ENCODE results near the gene RAD54L.

The RAD54L gene

GRCh38 chr1:46248122-46248920 lies 758 bp downstream of the RAD54L start:
- no peak for DNase-seq (ENCODE audit: low read depth)
- no peak for TF ChIP-seq CTCF (IDR thresholded peaks at IDR 0.05; ENCODE audit: control insufficient read depth, insufficient read depth, low read depth, low read length, missing control alignments)
- H3K4me3 ChIP-seq (ENCODE audit: control insufficient read depth, low read depth, low read length), result peak overlapping the region; percentile 78

GRCh38 chr1:46254668-46255067 lies 7.1 kb downstream of the RAD54L start:
- DNase-seq (ENCODE audit: low read depth), result no peak
- H3K4me3 ChIP-seq (ENCODE audit: control insufficient read depth, low read depth, low read length), result no peak overlapping the region
- no peak for TF ChIP-seq CTCF (IDR thresholded peaks at IDR 0.05; ENCODE audit: control insufficient read depth, insufficient read depth, low read depth, low read length, missing control alignments)

DNA sequence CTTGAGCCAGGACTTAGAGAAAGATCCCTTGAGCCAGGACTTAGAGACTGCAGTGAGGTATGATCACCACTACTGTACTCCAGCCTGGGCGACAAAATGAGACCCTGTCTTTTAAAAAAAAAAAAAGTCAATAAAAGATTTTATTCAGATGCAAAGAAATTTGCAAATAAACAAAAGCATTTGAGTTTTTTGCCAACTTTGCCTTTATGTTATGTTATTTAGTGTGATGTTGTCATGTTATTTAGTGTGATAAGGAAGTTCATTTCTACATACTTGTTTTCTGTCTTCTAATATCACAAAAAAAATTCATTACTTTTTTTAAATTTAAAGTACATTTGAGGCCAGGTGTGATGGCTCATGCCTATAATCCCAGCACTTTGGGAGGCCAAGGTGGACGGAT lies 9.0 kb downstream of the RAD54L start:
- H3K4me3 ChIP-seq (ENCODE audit: control insufficient read depth, low read depth, low read length), result no peak overlapping the region
- TF ChIP-seq CTCF (IDR thresholded peaks at IDR 0.05; ENCODE audit: control insufficient read depth, insufficient read depth, low read depth, low read length, missing control alignments), result no peak
- no peak for DNase-seq (ENCODE audit: low read depth)

- no peak overlapping the region for H3K4me3 ChIP-seq (ENCODE audit: control insufficient read depth, low read depth, low read length)
- no peak for DNase-seq (ENCODE audit: low read depth)
- TF ChIP-seq CTCF (IDR thresholded peaks at IDR 0.05; ENCODE audit: control insufficient read depth, insufficient read depth, low read depth, low read length, missing control alignments), result no peak
These were observed 14.9 kb downstream of the RAD54L start for GRCh38 chr1:46262508-46262907.

GRCh38 chr1:46263146-46263545 lies 15.6 kb downstream of the RAD54L start:
- TF ChIP-seq CTCF (IDR thresholded peaks at IDR 0.05; ENCODE audit: control insufficient read depth, insufficient read depth, low read depth, low read length, missing control alignments), result no peak
- no peak for DNase-seq (ENCODE audit: low read depth)
- no peak overlapping the region for H3K4me3 ChIP-seq (ENCODE audit: control insufficient read depth, low read depth, low read length)

GRCh38 chr1:46268578-46268977 lies 21.0 kb downstream of the RAD54L start:
- no peak for DNase-seq (ENCODE audit: low read depth)
- no peak overlapping the region for H3K4me3 ChIP-seq (ENCODE audit: control insufficient read depth, low read depth, low read length)
- TF ChIP-seq CTCF (IDR thresholded peaks at IDR 0.05; ENCODE audit: control insufficient read depth, insufficient read depth, low read depth, low read length, missing control alignments), result no peak
